GM23338 (cell line): ENCODE results near the gene AFF2. TPM values are rescaled to one million over a fixed set of nuclear protein-coding genes. Genes with fewer than 3 reads are reported as not detected.

Experiments used
- ATAC-seq: fragments of 200-7000 bp; cut with Tn5 transposase; 3 replicates; pipeline ENCODE4 v1.9.1; 2020
- DNase-seq: peaks from one replicate; pipeline ENCODE4 v3.0.0-alpha.2; 2015; ENCODE audit warnings: low spot score
- H2AFZ ChIP-seq: fragments of 200-600 bp; sonication (generic); 2 replicates; pipeline ENCODE4 v1.8.0; 2016; ENCODE audit warnings: antibody characterized with exemption, mild to moderate bottlenecking, moderate library complexity
- H3F3A ChIP-seq: fragments of 200-600 bp; sonication (generic); replicated peaks from 2 replicates; pipeline ENCODE4 v1.8.0; 2017; ENCODE audit warnings: antibody characterized with exemption, mixed run types, low read depth
- H3K27ac ChIP-seq: fragments of 200-600 bp; sonication (generic); 2 replicates; pipeline ENCODE4 v1.6.1; 2016; ENCODE audit warnings: low read depth
- H3K27me3 ChIP-seq: fragments of 200-600 bp; sonication (generic); 2 replicates; pipeline ENCODE4 v1.8.0; 2016; ENCODE audit warnings: mild to moderate bottlenecking, mixed run types, moderate library complexity; ENCODE audit not compliant: insufficient read depth
- H3K36me3 ChIP-seq: fragments of 200-600 bp; sonication (generic); 2 replicates; pipeline ENCODE4 v1.8.0; 2016; ENCODE audit warnings: mild to moderate bottlenecking; ENCODE audit not compliant: insufficient read depth
- H3K4me1 ChIP-seq: fragments of 200-600 bp; sonication (generic); 2 replicates; pipeline ENCODE4 v1.8.0; 2016; ENCODE audit warnings: mild to moderate bottlenecking, moderate library complexity; ENCODE audit not compliant: insufficient read depth
- H3K4me2 ChIP-seq: fragments of 200-600 bp; sonication (generic); 2 replicates; pipeline ENCODE4 v1.7.1; 2017; ENCODE audit warnings: mixed run types
- H3K4me3 ChIP-seq: fragments of 200-600 bp; sonication (generic); 2 replicates; pipeline ENCODE4 v1.6.1; 2016; ENCODE audit warnings: mixed run types
- H3K79me2 ChIP-seq: fragments of 200-600 bp; sonication (generic); replicated peaks from 2 replicates; pipeline ENCODE4 v1.8.0; 2017; ENCODE audit warnings: mild to moderate bottlenecking; ENCODE audit not compliant: insufficient read depth
- H3K9me2 ChIP-seq: fragments of 200-600 bp; sonication (generic); 2 replicates; pipeline ENCODE4 v1.8.0; 2017; ENCODE audit not compliant: insufficient read depth
- H4K20me1 ChIP-seq: fragments of 200-600 bp; sonication (generic); replicated peaks from 2 replicates; pipeline ENCODE4 v1.8.0; 2017; ENCODE audit warnings: mild to moderate bottlenecking; ENCODE audit not compliant: insufficient read depth
- H3K27ac Mint-ChIP-seq: 2 replicates; pipeline ENCODE4 v1.8.0; 2020; ENCODE audit warnings: inconsistent platforms, mild to moderate bottlenecking, moderate library complexity, mixed read lengths
- H3K27me3 Mint-ChIP-seq: 3 replicates; pipeline ENCODE4 v1.8.0; 2022; ENCODE audit warnings: low read depth, mild to moderate bottlenecking, moderate library complexity, mixed read lengths, inconsistent platforms; ENCODE audit not compliant: insufficient read depth, poor library complexity
- H3K36me3 Mint-ChIP-seq: 3 replicates; pipeline ENCODE4 v1.8.0; 2021; ENCODE audit warnings: low read depth, mild to moderate bottlenecking, inconsistent platforms, moderate library complexity, mixed read lengths
- H3K4me1 Mint-ChIP-seq: 3 replicates; pipeline ENCODE4 v1.8.0; 2020; ENCODE audit warnings: mild to moderate bottlenecking, inconsistent platforms, mixed read lengths
- H3K4me3 Mint-ChIP-seq: 3 replicates; pipeline ENCODE4 v1.8.0; 2021; ENCODE audit warnings: moderate library complexity, mild to moderate bottlenecking, inconsistent platforms, mixed read lengths
- H3K9me3 Mint-ChIP-seq: 3 replicates; pipeline ENCODE4 v1.8.0; 2020; ENCODE audit warnings: moderate library complexity, mild to moderate bottlenecking, inconsistent platforms, mixed read lengths
- CREB1 ChIP-seq: fragments of 250-450 bp; sonication (Bioruptor Pico); IDR thresholded peaks from 2 replicates; pipeline ENCODE4 v1.5.0; 2020; ENCODE audit warnings: low read depth, mild to moderate bottlenecking, moderate library complexity
- EZH2 ChIP-seq: fragments of 200-600 bp; sonication (generic); IDR thresholded peaks from one replicate; pipeline ENCODE4 v1.8.0; 2017; ENCODE audit warnings: antibody characterized with exemption, mild to moderate bottlenecking, low read depth; ENCODE audit not compliant: unreplicated experiment
- EZH2phosphoT487 ChIP-seq: fragments of 200-600 bp; sonication (generic); IDR thresholded peaks from one replicate; pipeline ENCODE4 v1.8.1; 2018; ENCODE audit warnings: antibody characterized with exemption; ENCODE audit not compliant: unreplicated experiment
- JUNB ChIP-seq: IDR thresholded peaks from one replicate; pipeline ENCODE4 v1.6.1; 2016; ENCODE audit warnings: antibody characterized with exemption; ENCODE audit not compliant: unreplicated experiment
- NANOG ChIP-seq: IDR thresholded peaks from 2 replicates; pipeline ENCODE4 v1.6.1; 2016; ENCODE audit warnings: antibody characterized with exemption, borderline replicate concordance
- POLR2AphosphoS5 ChIP-seq: IDR thresholded peaks from 2 replicates; pipeline ENCODE4 v1.6.1; 2016; ENCODE audit warnings: antibody characterized with exemption, low read depth
- STAT1 ChIP-seq: IDR thresholded peaks from one replicate; pipeline ENCODE4 v1.6.1; 2016; ENCODE audit warnings: antibody characterized with exemption; ENCODE audit not compliant: unreplicated experiment
- ZNF114 ChIP-seq: fragments of 250-450 bp; sonication (Bioruptor Pico); IDR thresholded peaks from 2 replicates; pipeline ENCODE4 v1.5.0; 2020; ENCODE audit warnings: mild to moderate bottlenecking, moderate library complexity
- ZNF331 ChIP-seq: fragments of 250-450 bp; sonication (Bioruptor Pico); IDR thresholded peaks from 2 replicates; pipeline ENCODE4 v1.5.0; 2020; ENCODE audit warnings: low read depth, mild to moderate bottlenecking, moderate library complexity
- polyA plus RNA-seq: library from polyadenylated mRNA; unstranded; fragments of >200 nt; fragmentation: Nextera tagmentation; extraction: Ambion mirVana; gene quantifications from 2 replicates; pipeline ENCODE4 v1.2.1, GENCODE V29; 2016
- total RNA-seq: library from RNA; depleted of rRNA; stranded (reverse); fragments of >200 nt; shearing (Covaris generic); gene quantifications from 2 replicates; pipeline ENCODE4 v1.2.3, GENCODE V29; 2014
- TF ChIP-seq, protein P1 (sequence below): fragments of 250-450 bp; sonication (Bioruptor Pico); IDR thresholded peaks from 2 replicates; pipeline ENCODE4 v1.5.0; 2020; ENCODE audit warnings: mild to moderate bottlenecking, moderate library complexity
- TF ChIP-seq, protein P2 (sequence below): IDR thresholded peaks from one replicate; pipeline ENCODE4 v1.6.1; 2018; ENCODE audit warnings: antibody characterized with exemption; ENCODE audit not compliant: unreplicated experiment
- TF ChIP-seq, protein P3 (sequence below): IDR thresholded peaks from 2 replicates; pipeline ENCODE4 v1.6.1; 2016; ENCODE audit warnings: antibody characterized with exemption
- TF ChIP-seq, protein P4 (sequence below), 2 experiments: fragments of 200-600 bp in 1 of 2; sonication (generic) in 1 of 2; conservative IDR thresholded peaks; 2 replicates each; pipeline versions ENCODE4 v1.5.1 to v1.6.1; 2016 to 2017; ENCODE audit warnings: antibody characterized with exemption in 2 of 2, low read depth in 2 of 2, mild to moderate bottlenecking in 2 of 2, moderate library complexity in 1 of 2

Gene AFF2
- total and polyA plus RNA-seq, 2 experiments from 2014 or later = 1.6 to 5.8 TPM

DNA sequence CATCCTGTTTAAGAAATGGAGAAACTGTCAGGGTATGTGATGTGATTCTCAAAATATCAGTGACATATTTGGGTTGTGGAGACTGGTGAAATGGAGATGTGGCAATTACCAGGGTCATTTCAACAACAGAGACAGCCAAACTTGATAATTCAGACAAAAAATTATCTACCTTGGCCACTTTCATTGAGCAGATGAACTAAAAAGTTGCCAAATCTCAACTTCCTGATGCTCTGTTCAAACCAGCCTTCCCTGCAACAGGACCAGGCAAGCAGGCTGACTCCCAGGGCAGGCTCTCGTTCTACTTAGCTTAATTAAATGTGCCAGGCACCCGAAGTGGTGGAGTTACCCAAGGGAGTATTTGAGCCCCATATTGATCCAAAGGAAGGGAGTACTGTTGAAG lies 199.6 kb downstream of the AFF2 start:
- H3K4me3 ChIP-seq = no peak overlapping the region
- no peaks in the 10 kb centered on the region for H4K20me1 ChIP-seq
- Mint-ChIP-seq H3K36me3 (no peaks in the 10 kb centered on the region), H3K9me3 (no peaks in the 10 kb centered on the region), H3K4me1 (peaks cover 2% of the 10 kb centered on the region; the same call in 2 of the 3 replicates), H3K27ac (no peak overlapping the region), H3K27me3 (no peaks in the 10 kb centered on the region), H3K4me3 (no peak overlapping the region)
- ATAC-seq (no peak), DNase-seq (no peak)
- TF ChIP-seq EZH2 (no peak), EZH2phosphoT487 (no peak), ZNF331 (CRISPR knock-in tag) (no peak), NANOG (no peak), ZNF114 (no peak), STAT1 (no peak), POLR2AphosphoS5 (no peak), JUNB (no peak), CREB1 (CRISPR knock-in tag) (no peak)
- TF ChIP-seq, protein P1, sequence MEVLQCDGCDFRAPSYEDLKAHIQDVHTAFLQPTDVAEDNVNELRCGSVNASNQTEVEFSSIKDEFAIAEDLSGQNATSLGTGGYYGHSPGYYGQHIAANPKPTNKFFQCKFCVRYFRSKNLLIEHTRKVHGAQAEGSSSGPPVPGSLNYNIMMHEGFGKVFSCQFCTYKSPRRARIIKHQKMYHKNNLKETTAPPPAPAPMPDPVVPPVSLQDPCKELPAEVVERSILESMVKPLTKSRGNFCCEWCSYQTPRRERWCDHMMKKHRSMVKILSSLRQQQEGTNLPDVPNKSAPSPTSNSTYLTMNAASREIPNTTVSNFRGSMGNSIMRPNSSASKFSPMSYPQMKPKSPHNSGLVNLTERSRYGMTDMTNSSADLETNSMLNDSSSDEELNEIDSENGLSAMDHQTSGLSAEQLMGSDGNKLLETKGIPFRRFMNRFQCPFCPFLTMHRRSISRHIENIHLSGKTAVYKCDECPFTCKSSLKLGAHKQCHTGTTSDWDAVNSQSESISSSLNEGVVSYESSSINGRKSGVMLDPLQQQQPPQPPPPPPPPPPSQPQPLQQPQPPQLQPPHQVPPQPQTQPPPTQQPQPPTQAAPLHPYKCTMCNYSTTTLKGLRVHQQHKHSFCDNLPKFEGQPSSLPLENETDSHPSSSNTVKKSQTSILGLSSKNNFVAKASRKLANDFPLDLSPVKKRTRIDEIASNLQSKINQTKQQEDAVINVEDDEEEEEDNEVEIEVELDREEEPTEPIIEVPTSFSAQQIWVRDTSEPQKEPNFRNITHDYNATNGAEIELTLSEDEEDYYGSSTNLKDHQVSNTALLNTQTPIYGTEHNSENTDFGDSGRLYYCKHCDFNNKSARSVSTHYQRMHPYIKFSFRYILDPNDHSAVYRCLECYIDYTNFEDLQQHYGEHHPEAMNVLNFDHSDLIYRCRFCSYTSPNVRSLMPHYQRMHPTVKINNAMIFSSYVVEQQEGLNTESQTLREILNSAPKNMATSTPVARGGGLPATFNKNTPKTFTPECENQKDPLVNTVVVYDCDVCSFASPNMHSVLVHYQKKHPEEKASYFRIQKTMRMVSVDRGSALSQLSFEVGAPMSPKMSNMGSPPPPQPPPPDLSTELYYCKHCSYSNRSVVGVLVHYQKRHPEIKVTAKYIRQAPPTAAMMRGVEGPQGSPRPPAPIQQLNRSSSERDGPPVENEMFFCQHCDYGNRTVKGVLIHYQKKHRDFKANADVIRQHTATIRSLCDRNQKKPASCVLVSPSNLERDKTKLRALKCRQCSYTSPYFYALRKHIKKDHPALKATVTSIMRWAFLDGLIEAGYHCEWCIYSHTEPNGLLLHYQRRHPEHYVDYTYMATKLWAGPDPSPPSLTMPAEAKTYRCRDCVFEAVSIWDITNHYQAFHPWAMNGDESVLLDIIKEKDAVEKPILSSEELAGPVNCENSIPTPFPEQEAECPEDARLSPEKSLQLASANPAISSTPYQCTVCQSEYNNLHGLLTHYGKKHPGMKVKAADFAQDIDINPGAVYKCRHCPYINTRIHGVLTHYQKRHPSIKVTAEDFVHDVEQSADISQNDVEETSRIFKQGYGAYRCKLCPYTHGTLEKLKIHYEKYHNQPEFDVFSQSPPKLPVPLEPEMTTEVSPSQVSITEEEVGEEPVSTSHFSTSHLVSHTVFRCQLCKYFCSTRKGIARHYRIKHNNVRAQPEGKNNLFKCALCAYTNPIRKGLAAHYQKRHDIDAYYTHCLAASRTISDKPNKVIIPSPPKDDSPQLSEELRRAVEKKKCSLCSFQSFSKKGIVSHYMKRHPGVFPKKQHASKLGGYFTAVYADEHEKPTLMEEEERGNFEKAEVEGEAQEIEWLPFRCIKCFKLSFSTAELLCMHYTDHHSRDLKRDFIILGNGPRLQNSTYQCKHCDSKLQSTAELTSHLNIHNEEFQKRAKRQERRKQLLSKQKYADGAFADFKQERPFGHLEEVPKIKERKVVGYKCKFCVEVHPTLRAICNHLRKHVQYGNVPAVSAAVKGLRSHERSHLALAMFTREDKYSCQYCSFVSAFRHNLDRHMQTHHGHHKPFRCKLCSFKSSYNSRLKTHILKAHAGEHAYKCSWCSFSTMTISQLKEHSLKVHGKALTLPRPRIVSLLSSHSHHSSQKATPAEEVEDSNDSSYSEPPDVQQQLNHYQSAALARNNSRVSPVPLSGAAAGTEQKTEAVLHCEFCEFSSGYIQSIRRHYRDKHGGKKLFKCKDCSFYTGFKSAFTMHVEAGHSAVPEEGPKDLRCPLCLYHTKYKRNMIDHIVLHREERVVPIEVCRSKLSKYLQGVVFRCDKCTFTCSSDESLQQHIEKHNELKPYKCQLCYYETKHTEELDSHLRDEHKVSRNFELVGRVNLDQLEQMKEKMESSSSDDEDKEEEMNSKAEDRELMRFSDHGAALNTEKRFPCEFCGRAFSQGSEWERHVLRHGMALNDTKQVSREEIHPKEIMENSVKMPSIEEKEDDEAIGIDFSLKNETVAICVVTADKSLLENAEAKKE = no peak
- TF ChIP-seq, protein P2, sequence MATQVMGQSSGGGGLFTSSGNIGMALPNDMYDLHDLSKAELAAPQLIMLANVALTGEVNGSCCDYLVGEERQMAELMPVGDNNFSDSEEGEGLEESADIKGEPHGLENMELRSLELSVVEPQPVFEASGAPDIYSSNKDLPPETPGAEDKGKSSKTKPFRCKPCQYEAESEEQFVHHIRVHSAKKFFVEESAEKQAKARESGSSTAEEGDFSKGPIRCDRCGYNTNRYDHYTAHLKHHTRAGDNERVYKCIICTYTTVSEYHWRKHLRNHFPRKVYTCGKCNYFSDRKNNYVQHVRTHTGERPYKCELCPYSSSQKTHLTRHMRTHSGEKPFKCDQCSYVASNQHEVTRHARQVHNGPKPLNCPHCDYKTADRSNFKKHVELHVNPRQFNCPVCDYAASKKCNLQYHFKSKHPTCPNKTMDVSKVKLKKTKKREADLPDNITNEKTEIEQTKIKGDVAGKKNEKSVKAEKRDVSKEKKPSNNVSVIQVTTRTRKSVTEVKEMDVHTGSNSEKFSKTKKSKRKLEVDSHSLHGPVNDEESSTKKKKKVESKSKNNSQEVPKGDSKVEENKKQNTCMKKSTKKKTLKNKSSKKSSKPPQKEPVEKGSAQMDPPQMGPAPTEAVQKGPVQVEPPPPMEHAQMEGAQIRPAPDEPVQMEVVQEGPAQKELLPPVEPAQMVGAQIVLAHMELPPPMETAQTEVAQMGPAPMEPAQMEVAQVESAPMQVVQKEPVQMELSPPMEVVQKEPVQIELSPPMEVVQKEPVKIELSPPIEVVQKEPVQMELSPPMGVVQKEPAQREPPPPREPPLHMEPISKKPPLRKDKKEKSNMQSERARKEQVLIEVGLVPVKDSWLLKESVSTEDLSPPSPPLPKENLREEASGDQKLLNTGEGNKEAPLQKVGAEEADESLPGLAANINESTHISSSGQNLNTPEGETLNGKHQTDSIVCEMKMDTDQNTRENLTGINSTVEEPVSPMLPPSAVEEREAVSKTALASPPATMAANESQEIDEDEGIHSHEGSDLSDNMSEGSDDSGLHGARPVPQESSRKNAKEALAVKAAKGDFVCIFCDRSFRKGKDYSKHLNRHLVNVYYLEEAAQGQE = no peak
- TF ChIP-seq, protein P3, sequence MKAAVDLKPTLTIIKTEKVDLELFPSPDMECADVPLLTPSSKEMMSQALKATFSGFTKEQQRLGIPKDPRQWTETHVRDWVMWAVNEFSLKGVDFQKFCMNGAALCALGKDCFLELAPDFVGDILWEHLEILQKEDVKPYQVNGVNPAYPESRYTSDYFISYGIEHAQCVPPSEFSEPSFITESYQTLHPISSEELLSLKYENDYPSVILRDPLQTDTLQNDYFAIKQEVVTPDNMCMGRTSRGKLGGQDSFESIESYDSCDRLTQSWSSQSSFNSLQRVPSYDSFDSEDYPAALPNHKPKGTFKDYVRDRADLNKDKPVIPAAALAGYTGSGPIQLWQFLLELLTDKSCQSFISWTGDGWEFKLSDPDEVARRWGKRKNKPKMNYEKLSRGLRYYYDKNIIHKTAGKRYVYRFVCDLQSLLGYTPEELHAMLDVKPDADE = no peak
- TF ChIP-seq, protein P4, sequence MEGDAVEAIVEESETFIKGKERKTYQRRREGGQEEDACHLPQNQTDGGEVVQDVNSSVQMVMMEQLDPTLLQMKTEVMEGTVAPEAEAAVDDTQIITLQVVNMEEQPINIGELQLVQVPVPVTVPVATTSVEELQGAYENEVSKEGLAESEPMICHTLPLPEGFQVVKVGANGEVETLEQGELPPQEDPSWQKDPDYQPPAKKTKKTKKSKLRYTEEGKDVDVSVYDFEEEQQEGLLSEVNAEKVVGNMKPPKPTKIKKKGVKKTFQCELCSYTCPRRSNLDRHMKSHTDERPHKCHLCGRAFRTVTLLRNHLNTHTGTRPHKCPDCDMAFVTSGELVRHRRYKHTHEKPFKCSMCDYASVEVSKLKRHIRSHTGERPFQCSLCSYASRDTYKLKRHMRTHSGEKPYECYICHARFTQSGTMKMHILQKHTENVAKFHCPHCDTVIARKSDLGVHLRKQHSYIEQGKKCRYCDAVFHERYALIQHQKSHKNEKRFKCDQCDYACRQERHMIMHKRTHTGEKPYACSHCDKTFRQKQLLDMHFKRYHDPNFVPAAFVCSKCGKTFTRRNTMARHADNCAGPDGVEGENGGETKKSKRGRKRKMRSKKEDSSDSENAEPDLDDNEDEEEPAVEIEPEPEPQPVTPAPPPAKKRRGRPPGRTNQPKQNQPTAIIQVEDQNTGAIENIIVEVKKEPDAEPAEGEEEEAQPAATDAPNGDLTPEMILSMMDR (conservative IDR thresholded peaks at IDR 0.05; ENCODE audit: low read depth in 2 of 2) = no peak
- no peaks in the 10 kb centered on the region for H3K27me3 ChIP-seq
- no peak overlapping the region for H3K4me2 ChIP-seq
- H2AFZ ChIP-seq = no peak overlapping the region
- H3K27ac ChIP-seq = no peak overlapping the region
- H3K9me2 ChIP-seq = no peaks in the 10 kb centered on the region
- no peaks in the 10 kb centered on the region for H3K79me2 ChIP-seq
- no peaks in the 10 kb centered on the region for H3F3A ChIP-seq
- peaks cover 9% of the 10 kb centered on the region; the same call in 1 of the 2 replicates for H3K4me1 ChIP-seq
- H3K36me3 ChIP-seq = no peaks in the 10 kb centered on the region
